ENCODE data around the gene FOXA1. TPM values are rescaled to one million over a fixed set of nuclear protein-coding genes. Genes with fewer than 3 reads are reported as not detected.
A peak's percentile ranks its signal among the peaks of the same experiment; 100 is the strongest.

FOXA1 gene
- polyA plus RNA-seq, 1 experiment: 0.07 TPM

- CTCF ChIA-PET: interaction anchor here (1.2 to 1.9 kb wide), 2 partner anchors 338 to 352 kb away, joined by 3 to 7 read pairs; no protein-coding TSS in a partner anchor
Observed at GRCh38 chr14:37584211-37585100, 10.6 kb downstream of the FOXA1 start.

GRCh38 chr14:37583358-37584210 lies 11.5 kb downstream of the FOXA1 start:
- no peak for DNase-seq (ENCODE audit: low read depth, low spot score)
- ChIA-PET POLR2A (no interaction called here), CTCF (interaction anchor here (0.6 kb wide), 1 partner anchor 467 kb away, joined by 3 read pairs; no protein-coding TSS in a partner anchor)

More at GRCh38 chr14:37584211-37585100, 10.6 kb downstream of the FOXA1 start:
- POLR2A ChIA-PET: no interaction called here
- H3K9me3 ChIP-seq (ENCODE audit: control insufficient read depth, insufficient read depth, low read length): peaks cover 14% of the 10 kb centered on the region; the same call in 1 of the 2 replicates
- H3K4me3 ChIP-seq (ENCODE audit: low read depth, low read length): no peak overlapping the region
- H3K27me3 ChIP-seq (ENCODE audit: control insufficient read depth, insufficient read depth, low read length): peaks cover 64% of the 10 kb centered on the region
- H3K27ac ChIP-seq (ENCODE audit: low read depth, low read length): no peak overlapping the region
- no peak for TF ChIP-seq CTCF (IDR thresholded peaks at IDR 0.05; ENCODE audit: low read depth, low read length)
- no peak for DNase-seq (ENCODE audit: low read depth, low spot score)

GRCh38 chr14:37580146-37580545 lies 14.9 kb downstream of the FOXA1 start:
- DNase-seq (ENCODE audit: low read depth, low spot score): no peak
- TF ChIP-seq CTCF (IDR thresholded peaks at IDR 0.05; ENCODE audit: low read depth, low read length): no peak
- peaks cover 36% of the 10 kb centered on the region for H3K27me3 ChIP-seq (ENCODE audit: control insufficient read depth, insufficient read depth, low read length)
- H3K4me3 ChIP-seq (ENCODE audit: low read depth, low read length): no peak overlapping the region
- no peak overlapping the region for H3K27ac ChIP-seq (ENCODE audit: low read depth, low read length)
- CTCF ChIA-PET: no interaction called here
- POLR2A ChIA-PET: no interaction called here
- peaks cover 4% of the 10 kb centered on the region; the same call in 1 of the 2 replicates for H3K9me3 ChIP-seq (ENCODE audit: control insufficient read depth, insufficient read depth, low read length)

More at GRCh38 chr14:37583358-37584210, 11.5 kb downstream of the FOXA1 start:
- Histone ChIP-seq H3K27me3 (ENCODE audit: control insufficient read depth, insufficient read depth, low read length) (peaks cover 64% of the 10 kb centered on the region), H3K4me3 (ENCODE audit: low read depth, low read length) (peak overlapping the region; percentile 20), H3K9me3 (ENCODE audit: control insufficient read depth, insufficient read depth, low read length) (peaks cover 14% of the 10 kb centered on the region; the same call in 1 of the 2 replicates), H3K27ac (ENCODE audit: low read depth, low read length) (no peak overlapping the region)
- TF ChIP-seq CTCF (IDR thresholded peaks at IDR 0.05; ENCODE audit: low read depth, low read length): no peak

GRCh38 chr14:37579274-37579673 lies 15.8 kb downstream of the FOXA1 start:
- peaks cover 27% of the 10 kb centered on the region for H3K27me3 ChIP-seq (ENCODE audit: control insufficient read depth, insufficient read depth, low read length)
- peaks cover 4% of the 10 kb centered on the region; the same call in 1 of the 2 replicates for H3K9me3 ChIP-seq (ENCODE audit: control insufficient read depth, insufficient read depth, low read length)
- CTCF ChIA-PET: no interaction called here
- no peak overlapping the region for H3K4me3 ChIP-seq (ENCODE audit: low read depth, low read length)
- no peak overlapping the region for H3K27ac ChIP-seq (ENCODE audit: low read depth, low read length)
- TF ChIP-seq CTCF (IDR thresholded peaks at IDR 0.05; ENCODE audit: low read depth, low read length): no peak
- no peak for DNase-seq (ENCODE audit: low read depth, low spot score)
- POLR2A ChIA-PET: no interaction called here

Data from AG04450 (cell line).